ENCODE results near the gene DRG2. TPM values are rescaled to one million over a fixed set of nuclear protein-coding genes. Genes with fewer than 3 reads are reported as not detected.

The DRG2 gene
- total and polyA plus RNA-seq, 2 of the 4 experiments (the other 2 are of a cell fraction), result 43.6 to 45.1 TPM

- POLR2A ChIA-PET (ENCODE audit: unreplicated experiment), result no interaction called here
- Histone ChIP-seq H2AK5ac (ENCODE audit: low read depth, low read length) (no peak overlapping the region), H3K9me3 (ENCODE audit: control insufficient read depth, insufficient read depth, low read length) (no peaks in the 10 kb centered on the region), H3K18ac (ENCODE audit: low read depth, low read length) (no peak overlapping the region), H3K56ac (ENCODE audit: extremely low read depth, insufficient read depth, low read length) (no peak overlapping the region), H2AK9ac (replicated peaks; ENCODE audit: low read depth, low read length, poor library complexity) (no peak overlapping the region), H4K20me1 (ENCODE audit: insufficient read depth, low read length) (peaks cover 11% of the 10 kb centered on the region; the same call in 1 of the 2 replicates), H3K27me3 (ENCODE audit: control insufficient read depth, insufficient read depth, low read length) (no peaks in the 10 kb centered on the region), H2BK120ac (ENCODE audit: low read depth, low read length) (no peak overlapping the region), H2BK5ac (ENCODE audit: low read depth, low read length, poor library complexity, severe bottlenecking) (no peak overlapping the region), H3K4ac (ENCODE audit: low read depth, low read length) (no peak overlapping the region), H3K79me1 (ENCODE audit: low read depth in 1 of 2, low read length in 2 of 2) (peaks cover 31 to 35% of the 10 kb centered on the region in 2 experiments), H2BK15ac (ENCODE audit: low read depth, low read length) (no peak overlapping the region), H3K9me1 (ENCODE audit: insufficient read depth, low read length) (peaks cover 7% of the 10 kb centered on the region), H2AFZ (replicated peaks; ENCODE audit: low read length, poor library complexity) (no peak overlapping the region), H2BK20ac (ENCODE audit: low read depth, low read length) (no peak overlapping the region), H3K23ac (ENCODE audit: low read depth, low read length) (no peak overlapping the region; the same call in 1 of the 2 replicates), H3K4me2 (ENCODE audit: low read depth, low read length) (no peak overlapping the region), H4K5ac (ENCODE audit: low read depth, low read length) (no peak overlapping the region), H3K27ac (ENCODE audit: insufficient read depth, low read length) (no peak overlapping the region), H4K8ac (ENCODE audit: low read depth in 2 of 2, low read length in 2 of 2) (no peak overlapping the region), H4K91ac (ENCODE audit: insufficient read depth, low read depth, low read length) (no peak overlapping the region), H3K14ac (replicated peaks; ENCODE audit: low read depth, low read length) (no peak overlapping the region), H3K9ac (ENCODE audit: low read depth, low read length) (no peak overlapping the region), H3K4me3 (ENCODE audit: insufficient read depth, low read depth, low read length) (no peak overlapping the region), H3K4me1 (ENCODE audit: control insufficient read depth, insufficient read depth, low read length) (peaks cover 11% of the 10 kb centered on the region), H3K36me3 (ENCODE audit: control insufficient read depth, insufficient read depth, low read length) (peaks cover 9% of the 10 kb centered on the region)
- ATAC-seq (ENCODE audit: low read depth) (no peak), DNase-seq (no peak)
- intact Hi-C loops (cut with micrococcal nuclease), result no loop called here
- BruUV-seq (replicated peaks), result no TSS peak
- dilution Hi-C loops (cut with HindIII; ENCODE audit: low sequenced_read_pairs, unreplicated experiment), result no loop called here
- 87% methylated on average over 3 of the region's 3 CpGs; no CpG with 5 or more reads in 1 of the 2 experiments for WGBS, 2 experiments (ENCODE audit: extremely low coverage in 2 of 2, insufficient read length in 1 of 2)
- in situ Hi-C loops (cut with MboI; ENCODE audit: low sequenced_read_pairs), result no loop called here
- CTCF ChIA-PET, result no interaction called here
- TF ChIP-seq RCOR1 (IDR thresholded peaks at IDR 0.05; ENCODE audit: insufficient replicate concordance, low read length) (no peak), MAZ (IDR thresholded peaks at IDR 0.05; ENCODE audit: borderline replicate concordance, low read depth, low read length) (no peak), RFX5 (IDR thresholded peaks at IDR 0.05; ENCODE audit: low read depth, low read length) (no peak), SMC3 (IDR thresholded peaks at IDR 0.05; ENCODE audit: low read depth, low read length) (no peak), CHD1 (IDR thresholded peaks at IDR 0.05; ENCODE audit: low read depth, low read length) (no peak), RAD21 (IDR thresholded peaks at IDR 0.05; ENCODE audit: low read length) (no peak), CEBPB (IDR thresholded peaks at IDR 0.05; ENCODE audit: low read depth, low read length) (0 out of 2 replicates have a peak, but pooled peaks have one; percentile 31), USF2 (IDR thresholded peaks at IDR 0.05; ENCODE audit: low read depth, low read length) (no peak)
Observed at GRCh38 chr17:18044609-18045008, 43.1 kb upstream of the DRG2 start.

Measured in IMR-90 (cell line).